Skeletal muscle tissue (tissue), 4 donors: ENCODE data around the gene SNX30. TPM values are rescaled to one million over a fixed set of nuclear protein-coding genes. Genes with fewer than 3 reads are reported as not detected.

Experiments used
- H3K27ac ChIP-seq: one replicate; pipeline ENCODE4 v1.7.0; 2013; ENCODE audit warnings: mild to moderate bottlenecking, low read depth, low read length, inconsistent platforms
- H3K27me3 ChIP-seq, 3 donors: one replicate each; pipeline ENCODE4 v1.7.0; 2013; ENCODE audit warnings: low read length in 3 of 3; ENCODE audit not compliant: control insufficient read depth in 3 of 3, insufficient read depth in 3 of 3
- H3K36me3 ChIP-seq, 3 donors: one replicate each; pipeline ENCODE4 v1.7.0; 2013; ENCODE audit warnings: low read length in 3 of 3; ENCODE audit not compliant: control insufficient read depth in 3 of 3, insufficient read depth in 3 of 3
- H3K4me1 ChIP-seq, 3 donors: one replicate each; pipeline ENCODE4 v1.7.0; 2013; ENCODE audit warnings: low read length in 3 of 3, mild to moderate bottlenecking in 3 of 3; ENCODE audit not compliant: control insufficient read depth in 3 of 3, insufficient read depth in 3 of 3
- H3K4me3 ChIP-seq, 3 donors: one replicate each; pipeline ENCODE4 v1.7.0; 2013; ENCODE audit warnings: low read length in 3 of 3
- H3K9ac ChIP-seq, 3 donors: one replicate each; pipeline ENCODE4 v1.7.0; 2013; ENCODE audit warnings: low read length in 3 of 3, mild to moderate bottlenecking in 3 of 3, moderate library complexity in 2 of 3, low read depth in 1 of 3
- H3K9me3 ChIP-seq, 3 donors: one replicate each; pipeline ENCODE4 v1.7.0; 2013; ENCODE audit warnings: low read length in 3 of 3; ENCODE audit not compliant: control insufficient read depth in 3 of 3
- total RNA-seq: library from RNA; depleted of rRNA; stranded (reverse); fragments of >200 nt; gene quantifications from one replicate; pipeline ENCODE4 v1.2.3, GENCODE V29; 2014
- donor health status: Osteomylitis.

The SNX30 gene
- total RNA-seq, 1 donor from 2014 or later: 8.9 TPM

DNA sequence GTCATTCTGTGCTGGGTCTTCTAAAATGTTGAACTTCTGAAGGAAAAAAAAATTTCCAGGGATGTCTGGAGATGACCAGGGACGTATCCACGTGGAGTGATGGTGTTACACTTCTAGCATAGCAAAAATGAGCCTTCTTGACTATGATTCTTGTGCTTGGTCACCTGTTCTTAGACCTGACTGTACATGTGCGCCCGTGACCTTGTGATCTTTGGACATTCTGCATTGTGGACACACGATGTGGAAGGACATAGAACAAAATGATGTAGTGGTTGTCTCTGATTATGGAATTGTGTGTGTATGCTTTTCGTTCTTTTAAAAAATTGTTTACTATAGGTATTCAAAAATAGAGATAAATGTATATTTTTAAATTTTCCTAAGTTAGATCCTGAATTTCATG lies 61.0 kb downstream of the SNX30 start:
- Histone ChIP-seq H3K9ac (no peak overlapping the region), H3K4me3 (no peak overlapping the region), H3K9me3 (no peaks in the 10 kb centered on the region), H3K27ac (no peak overlapping the region), H3K36me3 (no peaks in the 10 kb centered on the region), H3K27me3 (no peaks in the 10 kb centered on the region), H3K4me1 (no peaks in the 10 kb centered on the region)

DNA sequence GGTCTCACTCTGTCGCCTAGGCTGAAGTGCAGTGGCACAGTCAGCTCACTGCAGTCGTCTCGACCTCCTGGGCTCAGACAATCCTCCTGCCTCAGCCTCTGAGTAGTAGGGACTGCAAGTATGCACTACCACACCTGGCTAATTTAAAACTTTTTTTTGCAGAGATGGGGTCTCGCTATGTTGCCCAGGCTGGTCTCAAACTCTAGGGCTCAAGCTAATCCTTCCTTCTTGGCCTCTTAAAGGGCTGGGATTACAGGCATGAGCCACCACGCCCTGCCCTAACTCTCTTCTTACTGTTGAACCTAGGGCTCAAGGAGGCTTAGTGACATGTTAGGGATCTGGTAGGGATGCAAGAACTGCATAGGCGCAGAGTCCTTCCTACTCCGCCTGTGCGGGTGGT lies 65.3 kb downstream of the SNX30 start:
- H3K4me1 ChIP-seq: peaks cover 3 to 5% (median 4%) of the 10 kb centered on the region in 3 donors
- H3K4me3 ChIP-seq: no peak overlapping the region
- H3K9ac ChIP-seq: no peak overlapping the region
- no peak overlapping the region for H3K27ac ChIP-seq
- peaks cover 0 to 3% (median 2%) of the 10 kb centered on the region in 3 donors for H3K36me3 ChIP-seq
- no peaks in the 10 kb centered on the region for H3K9me3 ChIP-seq
- no peaks in the 10 kb centered on the region for H3K27me3 ChIP-seq

DNA sequence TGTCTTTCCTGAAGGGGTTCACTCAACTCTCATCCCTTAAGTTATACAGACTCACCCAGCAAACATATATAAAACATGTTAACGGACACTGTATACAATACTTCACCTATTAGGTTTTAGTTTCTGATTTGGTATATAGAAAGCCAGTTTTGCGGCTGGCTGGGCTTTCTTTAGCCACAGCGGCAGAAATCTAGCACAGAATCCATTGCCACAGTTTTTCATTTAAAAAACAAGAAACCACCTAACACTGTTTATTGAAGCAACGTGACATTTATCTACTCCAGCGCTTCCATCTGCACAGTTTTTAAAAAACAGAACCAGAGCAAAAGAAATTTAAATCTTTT lies 67.3 kb downstream of the SNX30 start:
- peaks cover 3 to 5% (median 4%) of the 10 kb centered on the region in 3 donors for H3K4me1 ChIP-seq
- no peaks in the 10 kb centered on the region for H3K9me3 ChIP-seq
- H3K9ac ChIP-seq: no peak overlapping the region
- H3K4me3 ChIP-seq: no peak overlapping the region
- no peaks in the 10 kb centered on the region for H3K27me3 ChIP-seq
- H3K36me3 ChIP-seq: peaks cover 0 to 3% (median 2%) of the 10 kb centered on the region in 3 donors
- peak overlapping the region; percentile 28 for H3K27ac ChIP-seq

DNA sequence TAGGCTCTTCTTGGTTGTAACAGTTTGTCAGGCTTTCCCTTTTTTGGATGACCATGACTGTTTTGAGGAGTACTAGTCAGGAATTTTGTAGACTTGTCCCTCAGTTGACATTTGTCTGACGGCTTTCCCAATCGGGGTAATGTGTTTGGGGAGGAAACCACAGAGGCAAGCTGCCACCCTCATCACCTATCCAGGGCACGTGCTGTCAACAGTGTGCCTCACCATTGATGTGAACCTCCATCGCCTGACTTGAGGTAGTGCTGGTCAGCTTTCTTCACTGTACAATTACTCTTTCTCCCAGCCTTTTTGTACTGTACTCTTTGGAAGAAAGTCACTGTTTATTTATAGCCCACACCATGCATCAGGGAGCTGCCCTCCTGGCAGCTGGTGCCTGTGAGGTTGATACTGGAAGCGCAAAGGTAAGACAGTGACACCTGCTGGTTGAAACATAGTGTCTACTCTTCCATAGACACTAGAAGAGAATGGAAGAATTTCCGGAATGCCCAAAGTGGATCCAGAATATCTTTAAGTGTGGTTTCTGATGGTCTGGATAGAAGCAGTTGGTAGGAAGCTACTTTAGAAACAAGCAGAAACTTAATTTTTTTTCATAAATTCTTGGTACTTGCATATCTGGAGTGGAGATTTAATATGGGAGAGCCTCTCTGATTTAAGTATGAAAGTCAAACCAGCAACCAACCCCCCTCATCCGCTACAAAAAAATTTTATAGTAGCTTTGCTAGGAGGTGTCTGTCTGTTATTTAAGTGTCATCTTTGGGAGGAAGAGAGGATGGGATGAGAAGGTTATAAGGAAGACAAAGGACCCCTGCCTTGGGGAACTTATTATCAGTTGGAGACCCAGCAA lies 69.3 kb downstream of the SNX30 start:
- H3K9me3 ChIP-seq: no peaks in the 10 kb centered on the region
- H3K27ac ChIP-seq: peak overlapping the region; percentile 38
- no peak overlapping the region for H3K4me3 ChIP-seq
- H3K4me1 ChIP-seq: peaks cover 3 to 5% (median 4%) of the 10 kb centered on the region in 3 donors
- H3K27me3 ChIP-seq: no peaks in the 10 kb centered on the region
- peaks cover 0 to 3% (median 2%) of the 10 kb centered on the region in 3 donors for H3K36me3 ChIP-seq
- no peak overlapping the region for H3K9ac ChIP-seq

DNA sequence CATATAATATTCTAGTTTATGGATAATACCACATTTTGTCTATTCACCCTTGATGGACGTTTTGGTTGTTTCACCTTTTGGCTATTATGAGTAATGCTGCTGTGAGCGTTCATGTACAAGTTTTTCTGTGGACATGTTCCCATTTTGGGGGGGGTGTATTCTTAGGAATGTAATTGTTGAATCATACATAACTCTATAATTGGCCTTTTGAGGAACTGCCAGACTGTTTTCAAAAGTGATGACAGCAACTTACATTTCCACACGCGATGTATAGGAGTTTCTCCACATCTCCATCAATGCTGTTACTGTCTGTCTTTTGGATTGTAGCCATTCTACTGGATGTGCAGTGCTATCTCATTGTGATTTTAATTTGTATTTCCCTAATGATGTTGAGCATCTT lies 70.3 kb downstream of the SNX30 start:
- H3K4me1 ChIP-seq: peaks cover 3 to 5% (median 4%) of the 10 kb centered on the region in 3 donors
- H3K4me3 ChIP-seq: no peak overlapping the region
- H3K36me3 ChIP-seq: peaks cover 0 to 3% (median 2%) of the 10 kb centered on the region in 3 donors
- no peak overlapping the region for H3K27ac ChIP-seq
- no peaks in the 10 kb centered on the region for H3K9me3 ChIP-seq
- H3K27me3 ChIP-seq: no peaks in the 10 kb centered on the region
- H3K9ac ChIP-seq: no peak overlapping the region

DNA sequence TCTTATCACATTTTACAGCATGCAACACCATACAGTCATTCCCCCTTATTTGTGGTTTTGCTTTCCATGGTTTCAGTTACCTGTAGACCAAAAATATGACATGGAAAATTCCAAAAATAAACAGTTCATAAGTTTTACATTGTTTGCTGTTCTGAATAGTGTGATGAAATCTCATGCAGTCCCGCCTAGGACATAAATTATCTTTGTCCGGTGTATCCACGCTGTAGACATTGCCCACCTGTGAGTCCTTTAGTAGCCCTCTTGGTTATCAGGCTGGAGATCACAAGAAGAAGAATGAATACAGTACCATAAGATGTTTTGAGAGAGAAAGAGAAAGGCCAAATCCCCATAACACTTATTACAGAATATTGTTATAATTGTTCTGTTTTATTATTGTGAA lies 72.1 kb downstream of the SNX30 start:
- Histone ChIP-seq H3K4me3 (no peak overlapping the region), H3K27ac (no peak overlapping the region), H3K4me1 (peaks cover 3 to 5% (median 4%) of the 10 kb centered on the region in 3 donors), H3K36me3 (peaks cover 0 to 3% (median 2%) of the 10 kb centered on the region in 3 donors), H3K27me3 (no peaks in the 10 kb centered on the region), H3K9me3 (no peaks in the 10 kb centered on the region), H3K9ac (no peak overlapping the region)

DNA sequence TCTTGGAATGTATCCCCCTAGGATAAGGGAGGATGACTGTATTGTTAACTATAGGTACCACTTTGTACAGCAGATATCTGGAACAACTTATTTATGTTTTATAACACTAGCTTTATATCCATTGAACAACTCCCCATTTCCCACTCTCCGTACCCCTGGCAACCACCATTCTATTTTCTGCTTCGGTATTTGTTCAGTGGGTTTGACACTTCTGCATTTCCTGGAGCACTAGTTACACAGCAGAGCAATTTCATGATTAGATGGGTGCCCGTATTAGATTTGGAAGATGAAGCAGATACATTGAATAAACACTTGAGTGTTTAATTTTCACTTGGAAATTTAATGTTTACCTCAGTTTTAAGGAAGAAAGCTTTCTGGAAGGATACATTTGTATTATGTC lies 72.7 kb downstream of the SNX30 start:
- H3K4me3 ChIP-seq: no peak overlapping the region
- H3K27me3 ChIP-seq: no peaks in the 10 kb centered on the region
- H3K9me3 ChIP-seq: no peaks in the 10 kb centered on the region
- no peak overlapping the region for H3K27ac ChIP-seq
- no peak overlapping the region for H3K9ac ChIP-seq
- peaks cover 3 to 5% (median 4%) of the 10 kb centered on the region in 3 donors for H3K4me1 ChIP-seq
- H3K36me3 ChIP-seq: peaks cover 0 to 3% (median 2%) of the 10 kb centered on the region in 3 donors

DNA sequence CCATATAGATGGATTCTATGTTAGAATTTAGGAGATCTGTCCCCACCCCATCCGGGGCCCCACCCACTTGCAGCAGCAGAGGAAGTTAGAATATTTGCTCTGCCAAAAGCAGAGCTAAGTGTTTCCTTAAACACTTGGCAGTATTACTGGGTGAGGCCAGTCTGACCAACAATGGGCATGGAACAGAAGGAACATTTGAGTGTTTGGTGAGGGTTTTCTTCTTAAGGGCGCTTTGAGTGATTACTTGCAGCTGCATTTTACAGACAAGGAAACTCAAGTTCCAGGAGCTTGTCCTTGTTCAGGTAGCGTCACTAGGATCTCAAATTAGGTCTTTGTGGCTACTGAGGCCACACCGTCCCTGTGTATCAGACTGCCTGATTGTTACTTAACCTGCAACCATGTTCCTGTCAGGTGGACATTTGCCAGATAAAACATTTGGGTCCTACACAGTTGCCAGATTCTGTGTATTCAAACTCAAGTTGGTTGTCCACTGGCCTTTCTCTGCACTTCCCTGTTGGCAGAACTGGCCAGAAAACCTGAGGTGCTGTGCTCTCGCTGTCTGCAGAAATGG lies 80.8 kb downstream of the SNX30 start:
- Histone ChIP-seq H3K9me3 (no peaks in the 10 kb centered on the region), H3K9ac (peak overlapping the region in 1 of 3 donors; percentile 28), H3K27ac (no peak overlapping the region)

DNA sequence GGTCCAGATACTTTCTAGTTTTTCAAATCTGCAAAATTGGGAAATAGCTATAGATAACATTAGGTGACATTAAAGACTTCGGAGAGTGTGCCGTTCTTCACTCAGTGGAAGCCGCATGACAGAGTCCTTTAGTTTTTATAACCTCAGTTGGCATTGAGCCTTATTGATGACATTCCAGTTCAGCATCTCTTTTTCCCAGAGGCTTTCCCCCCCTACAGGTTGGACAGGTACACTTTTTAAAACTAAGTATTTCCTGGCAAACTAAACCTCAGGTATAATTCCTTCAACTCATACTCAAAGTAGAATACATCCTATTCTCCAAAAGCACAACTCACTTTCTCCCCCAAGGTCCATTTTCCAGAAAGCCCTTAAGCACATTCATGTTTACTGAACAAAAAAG lies 81.4 kb downstream of the SNX30 start:
- Histone ChIP-seq H3K9ac (no peak overlapping the region), H3K36me3 (peaks cover 0 to 13% (median 12%) of the 10 kb centered on the region in 3 donors), H3K27me3 (no peaks in the 10 kb centered on the region), H3K9me3 (no peaks in the 10 kb centered on the region), H3K27ac (no peak overlapping the region), H3K4me3 (no peak overlapping the region), H3K4me1 (no peaks in the 10 kb centered on the region)

More for the DNA sequence above, 80.8 kb downstream of the SNX30 start:
- peaks cover 0 to 9% (median 5%) of the 10 kb centered on the region in 3 donors for H3K36me3 ChIP-seq
- no peaks in the 10 kb centered on the region for H3K4me1 ChIP-seq
- H3K27me3 ChIP-seq: no peaks in the 10 kb centered on the region
- no peak overlapping the region for H3K4me3 ChIP-seq

DNA sequence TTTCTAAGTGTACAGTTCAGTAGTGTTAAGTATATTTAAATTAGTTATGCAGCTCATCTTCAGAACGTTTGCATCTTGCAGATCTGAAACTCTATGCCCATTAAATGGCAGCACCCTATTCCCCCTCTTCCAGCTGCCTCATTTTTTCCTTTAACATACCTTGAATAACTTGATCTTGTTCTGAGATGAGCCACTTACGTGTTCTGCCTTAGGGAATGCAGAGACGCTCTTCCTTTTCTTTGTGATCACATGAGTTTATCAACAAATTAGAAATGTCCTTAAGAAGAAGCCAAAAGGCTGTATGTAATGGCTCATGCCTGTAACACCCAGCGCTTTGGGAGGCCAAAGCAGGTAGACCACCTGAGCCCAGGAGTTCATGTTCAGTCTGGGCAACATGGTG lies 82.5 kb downstream of the SNX30 start:
- no peak overlapping the region for H3K9ac ChIP-seq
- no peak overlapping the region for H3K4me3 ChIP-seq
- H3K27me3 ChIP-seq: no peaks in the 10 kb centered on the region
- H3K9me3 ChIP-seq: no peaks in the 10 kb centered on the region
- peaks cover 0 to 14% (median 13%) of the 10 kb centered on the region in 3 donors for H3K36me3 ChIP-seq
- H3K27ac ChIP-seq: no peak overlapping the region
- H3K4me1 ChIP-seq: no peaks in the 10 kb centered on the region
